Fibroblast of lung (primary cell): Measurements from ENCODE around the gene POLD1. TPM values are rescaled to one million over a fixed set of nuclear protein-coding genes. Genes with fewer than 3 reads are reported as not detected.

Experiments used
- DNase-seq, 2 donors: peaks; one replicate each; pipeline versions ENCODE4 v3.0.0 to v3.0.0-alpha.2; 2010; ENCODE audit warnings: low read depth in 2 of 2
- H2AFZ ChIP-seq: 2 replicates; pipeline ENCODE4 v1.5.1; 2012; ENCODE audit warnings: low read length, control low read depth, inconsistent platforms
- H3K27ac ChIP-seq: 2 replicates; pipeline ENCODE4 v1.5.1; 2011; ENCODE audit warnings: low read length, control low read depth; ENCODE audit not compliant: insufficient read depth
- H3K27me3 ChIP-seq: 2 replicates; pipeline ENCODE4 v1.5.1; 2011; ENCODE audit warnings: mild to moderate bottlenecking, low read length; ENCODE audit not compliant: control insufficient read depth, insufficient read depth
- H3K36me3 ChIP-seq: 2 replicates; pipeline ENCODE4 v1.5.1; 2011; ENCODE audit warnings: low read length; ENCODE audit not compliant: control insufficient read depth, insufficient read depth
- H3K4me1 ChIP-seq: 2 replicates; pipeline ENCODE4 v1.5.1; 2011; ENCODE audit warnings: low read length; ENCODE audit not compliant: control insufficient read depth, insufficient read depth; ENCODE audit errors: extremely low read depth
- H3K4me2 ChIP-seq: 2 replicates; pipeline ENCODE4 v1.5.1; 2011; ENCODE audit warnings: low read length, control low read depth; ENCODE audit not compliant: insufficient read depth; ENCODE audit errors: extremely low read depth
- H3K4me3 ChIP-seq, 4 experiments: fragments of 200-600 bp in 1 of 4; sonication (generic) in 1 of 4; replicated peaks in 1 of 4; 2 replicates each; pipeline ENCODE4 v1.5.1; 2011 to 2016; ENCODE audit warnings: low read length in 4 of 4, low read depth in 3 of 4, mild to moderate bottlenecking in 3 of 4, control low read depth in 2 of 4, inconsistent platforms in 1 of 4, mixed read lengths in 1 of 4; ENCODE audit not compliant: insufficient read depth in 1 of 4; ENCODE audit errors: control extremely low read depth in 1 of 4
- H3K79me2 ChIP-seq: 2 replicates; pipeline ENCODE4 v1.5.1; 2012; ENCODE audit warnings: mild to moderate bottlenecking, low read length, inconsistent platforms; ENCODE audit not compliant: control insufficient read depth, insufficient read depth
- H3K9ac ChIP-seq: 2 replicates; pipeline ENCODE4 v1.5.1; 2011; ENCODE audit warnings: mild to moderate bottlenecking, low read length, control low read depth; ENCODE audit not compliant: insufficient read depth
- H3K9me3 ChIP-seq: 2 replicates; pipeline ENCODE4 v1.5.1; 2012; ENCODE audit warnings: low read depth, low read length; ENCODE audit not compliant: control insufficient read depth, insufficient read depth
- H4K20me1 ChIP-seq: 2 replicates; pipeline ENCODE4 v1.5.1; 2011; ENCODE audit warnings: low read length; ENCODE audit not compliant: control insufficient read depth, insufficient read depth; ENCODE audit errors: extremely low read depth
- EZH2 ChIP-seq: IDR thresholded peaks from 2 replicates; pipeline ENCODE4 v1.5.1; 2012; ENCODE audit warnings: low read length, control low read depth, mild to moderate bottlenecking; ENCODE audit errors: missing control alignments
- polyA plus RNA-seq, 2 donors: library from polyadenylated mRNA; depleted of rRNA in 1 of 2; stranded (reverse) in 1 of 2; unstranded in 1 of 2; fragments of >200 nt; gene quantifications; 2 replicates each; pipeline ENCODE4 v1.2.1, GENCODE V29; 2011 to 2012; ENCODE audit warnings: missing spikeins in 1 of 2
- total RNA-seq: library from RNA; depleted of rRNA; stranded (reverse); fragments of >200 nt; gene quantifications from 2 replicates; pipeline ENCODE4 v1.2.1, GENCODE V29; 2014
- TF ChIP-seq, protein P1 (sequence below), 2 donors: IDR thresholded peaks in 1 of 2; conservative IDR thresholded peaks in 1 of 2; 1 replicate in 1 of 2; 2 replicates in 1 of 2; pipeline ENCODE4 v1.5.1; 2011 to 2012; ENCODE audit warnings: low read length in 2 of 2, control low read depth in 1 of 2, inconsistent platforms in 1 of 2, low read depth in 1 of 2, mild to moderate bottlenecking in 1 of 2

The POLD1 gene
- total and polyA plus RNA-seq, 2 donors (not counting 1 experiment from before 2014, with no cell fraction given), result 4.0 to 23.6 TPM

DNA sequence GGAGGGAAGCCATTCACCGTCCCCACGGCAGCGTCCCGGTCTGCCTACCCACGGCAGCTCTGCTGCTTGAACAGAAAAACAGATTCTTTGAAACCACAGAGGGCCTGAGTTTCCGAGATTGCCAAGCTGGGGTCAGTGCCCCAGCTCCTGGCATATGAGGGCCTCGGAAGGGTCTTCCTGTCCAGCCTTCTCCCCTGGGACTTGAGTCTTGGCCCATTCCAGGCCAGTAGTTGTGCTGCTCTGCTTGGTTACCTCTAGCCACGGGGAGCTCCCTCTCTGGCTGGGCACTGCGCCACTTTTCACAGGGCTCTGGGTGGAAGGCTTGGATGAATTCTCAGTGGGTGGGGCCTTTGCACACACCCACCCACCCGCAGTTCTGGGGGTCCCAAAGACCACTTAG, 26.0 kb downstream of the POLD1 start:
- H3K9me3 ChIP-seq, result no peaks in the 10 kb centered on the region
- H3K36me3 ChIP-seq, result peaks cover 8% of the 10 kb centered on the region
- no peaks in the 10 kb centered on the region for H3K79me2 ChIP-seq
- no peaks in the 10 kb centered on the region for H4K20me1 ChIP-seq
- no peak overlapping the region for H3K27ac ChIP-seq
- H3K4me2 ChIP-seq, result no peak overlapping the region
- TF ChIP-seq, protein P1, sequence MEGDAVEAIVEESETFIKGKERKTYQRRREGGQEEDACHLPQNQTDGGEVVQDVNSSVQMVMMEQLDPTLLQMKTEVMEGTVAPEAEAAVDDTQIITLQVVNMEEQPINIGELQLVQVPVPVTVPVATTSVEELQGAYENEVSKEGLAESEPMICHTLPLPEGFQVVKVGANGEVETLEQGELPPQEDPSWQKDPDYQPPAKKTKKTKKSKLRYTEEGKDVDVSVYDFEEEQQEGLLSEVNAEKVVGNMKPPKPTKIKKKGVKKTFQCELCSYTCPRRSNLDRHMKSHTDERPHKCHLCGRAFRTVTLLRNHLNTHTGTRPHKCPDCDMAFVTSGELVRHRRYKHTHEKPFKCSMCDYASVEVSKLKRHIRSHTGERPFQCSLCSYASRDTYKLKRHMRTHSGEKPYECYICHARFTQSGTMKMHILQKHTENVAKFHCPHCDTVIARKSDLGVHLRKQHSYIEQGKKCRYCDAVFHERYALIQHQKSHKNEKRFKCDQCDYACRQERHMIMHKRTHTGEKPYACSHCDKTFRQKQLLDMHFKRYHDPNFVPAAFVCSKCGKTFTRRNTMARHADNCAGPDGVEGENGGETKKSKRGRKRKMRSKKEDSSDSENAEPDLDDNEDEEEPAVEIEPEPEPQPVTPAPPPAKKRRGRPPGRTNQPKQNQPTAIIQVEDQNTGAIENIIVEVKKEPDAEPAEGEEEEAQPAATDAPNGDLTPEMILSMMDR (conservative IDR thresholded peaks at IDR 0.05 in 1 of 2, IDR thresholded peaks at IDR 0.05 in 1 of 2; ENCODE audit: low read depth in 1 of 2, low read length in 2 of 2), result no peak
- TF ChIP-seq EZH2, result no peak
- no peak overlapping the region for H2AFZ ChIP-seq
- no peak for DNase-seq
- H3K27me3 ChIP-seq, result no peaks in the 10 kb centered on the region
- no peak overlapping the region for H3K9ac ChIP-seq
- H3K4me3 ChIP-seq, result no peak overlapping the region
- no peaks in the 10 kb centered on the region for H3K4me1 ChIP-seq

DNA sequence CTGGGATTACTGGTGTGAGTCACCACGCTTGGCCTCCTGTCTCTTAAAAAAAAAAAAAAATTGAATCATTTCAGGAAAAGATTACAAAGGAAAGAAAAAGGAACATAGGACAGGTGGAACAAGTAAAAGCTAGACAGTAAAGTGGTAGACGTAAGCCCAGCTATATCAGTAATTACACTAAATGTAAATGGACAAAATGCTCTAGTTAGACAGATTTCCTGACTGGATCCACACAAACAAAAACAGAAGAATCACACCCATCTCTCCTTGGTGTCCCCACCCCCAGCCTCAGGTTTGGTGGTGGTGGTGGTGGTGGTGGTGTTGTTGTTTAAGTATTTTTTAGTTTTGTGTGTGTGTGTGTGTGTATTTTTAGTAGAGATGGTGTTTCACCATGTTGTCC, 28.3 kb downstream of the POLD1 start:
- Histone ChIP-seq H2AFZ (no peak overlapping the region), H3K27me3 (no peaks in the 10 kb centered on the region), H3K4me2 (no peak overlapping the region), H3K36me3 (no peaks in the 10 kb centered on the region), H3K4me1 (no peaks in the 10 kb centered on the region), H4K20me1 (no peaks in the 10 kb centered on the region), H3K27ac (no peak overlapping the region), H3K9me3 (no peaks in the 10 kb centered on the region), H3K9ac (no peak overlapping the region), H3K79me2 (no peaks in the 10 kb centered on the region), H3K4me3 (no peak overlapping the region)
- TF ChIP-seq, protein P1 (conservative IDR thresholded peaks at IDR 0.05 in 1 of 2, IDR thresholded peaks at IDR 0.05 in 1 of 2; ENCODE audit: low read depth in 1 of 2, low read length in 2 of 2), result no peak
- TF ChIP-seq EZH2, result no peak
- DNase-seq, result no peak

DNA sequence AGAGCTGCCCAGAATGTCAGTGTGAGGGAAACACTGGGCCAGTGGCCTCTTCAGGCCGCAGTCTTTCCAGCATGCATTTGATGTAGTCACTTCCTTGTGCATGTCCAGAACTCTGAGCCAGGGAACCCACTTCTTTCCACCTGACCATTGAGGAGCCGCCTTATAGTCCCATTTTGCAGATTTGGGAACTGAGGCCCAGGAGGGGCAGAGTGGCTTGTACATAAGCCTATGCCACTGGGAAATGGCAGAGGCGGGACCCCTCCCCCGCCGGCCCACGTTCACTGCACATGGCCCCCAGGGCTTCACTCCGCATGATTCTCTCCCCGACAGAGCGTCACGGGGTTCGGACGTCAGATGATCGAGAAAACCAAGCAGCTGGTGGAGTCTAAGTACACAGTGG, 28.9 kb downstream of the POLD1 start:
- no peaks in the 10 kb centered on the region for H4K20me1 ChIP-seq
- no peak overlapping the region for H3K4me3 ChIP-seq
- no peak overlapping the region for H3K4me2 ChIP-seq
- H3K27me3 ChIP-seq, result no peaks in the 10 kb centered on the region
- no peak overlapping the region for H2AFZ ChIP-seq
- H3K79me2 ChIP-seq, result no peaks in the 10 kb centered on the region
- no peak overlapping the region for H3K27ac ChIP-seq
- no peak for DNase-seq
- H3K36me3 ChIP-seq, result no peaks in the 10 kb centered on the region
- H3K9ac ChIP-seq, result no peak overlapping the region
- no peaks in the 10 kb centered on the region for H3K9me3 ChIP-seq
- H3K4me1 ChIP-seq, result no peaks in the 10 kb centered on the region
- TF ChIP-seq, protein P1 (conservative IDR thresholded peaks at IDR 0.05 in 1 of 2, IDR thresholded peaks at IDR 0.05 in 1 of 2; ENCODE audit: low read depth in 1 of 2, low read length in 2 of 2), result no peak
- TF ChIP-seq EZH2, result no peak
